Stimulated activated CD8-positive, alpha-beta memory T cell treated with anti-CD3 and anti-CD28 coated beads, Interleukin-12 subunit alpha, Interleukin-12 subunit beta, amount 100 ng/mL, for 4 hours (primary cell): ENCODE measurements around the gene ADRA2B.
"Not testable (repeated sequence)": the region's sequence is repeated elsewhere in the genome, so short reads cannot be mapped to it uniquely, and the experiment has no call there.

ENCODE experiments used
- DNase-seq: peaks from one replicate; pipeline ENCODE4 v3.0.0-alpha.2; 2020; ENCODE audit warnings: low read depth

The ADRA2B gene

GRCh38 chr2:96150007-96150640 is 33.8 kb upstream of the ADRA2B start:
- no peak for DNase-seq

GRCh38 chr2:96148410-96149217 is 32.2 kb upstream of the ADRA2B start:
- peak; percentile 96 for DNase-seq

GRCh38 chr2:96147593-96148201 is 31.3 kb upstream of the ADRA2B start:
- DNase-seq, result no peak

- DNase-seq, result no peak
Measured at GRCh38 chr2:96146881-96147592, 30.7 kb upstream of the ADRA2B start.

- peak; percentile 83 for DNase-seq
Measured at GRCh38 chr2:96146153-96146880, 29.9 kb upstream of the ADRA2B start.

GRCh38 chr2:96145848-96146152 is 29.4 kb upstream of the ADRA2B start:
- DNase-seq, result no peak

- DNase-seq, result peak; percentile 94
Measured at GRCh38 chr2:96145036-96145847, 28.9 kb upstream of the ADRA2B start, which contains the start of gene DUSP2. TSS of gene DUSP2 (minus strand) at chr2:96145440. CDS start at chr2:96145354, 86 bp downstream.

GRCh38 chr2:96144481-96145035 is 28.2 kb upstream of the ADRA2B start:
- peak; percentile 50 for DNase-seq

- peak; percentile 23 for DNase-seq
Measured at GRCh38 chr2:96143848-96144480, 27.6 kb upstream of the ADRA2B start.

GRCh38 chr2:96143231-96143847 is 27.0 kb upstream of the ADRA2B start:
- DNase-seq, result peak; percentile 32

GRCh38 chr2:96142217-96143113 is 26.1 kb upstream of the ADRA2B start:
- DNase-seq, result peak; percentile 65

GRCh38 chr2:96141624-96141967 is 25.2 kb upstream of the ADRA2B start:
- DNase-seq, result not testable (repeated sequence)

GRCh38 chr2:96140941-96141623 is 24.7 kb upstream of the ADRA2B start:
- DNase-seq, result peak; percentile 21

- DNase-seq, result no peak
Measured at GRCh38 chr2:96139181-96139758, 22.9 kb upstream of the ADRA2B start.

- DNase-seq, result peak; percentile 38
Measured at GRCh38 chr2:96138179-96139145, 22.1 kb upstream of the ADRA2B start, which contains the start of gene ASTL. TSS of gene ASTL (minus strand) at chr2:96138502. CDS start at chr2:96138436, 66 bp downstream.
